Lower leg skin (tissue), 3 donors: ENCODE data around the gene RBM47.

Experiments
- CTCF ChIP-seq, 3 donors: fragments of 450-650 bp; IDR thresholded peaks; one replicate each; pipeline ENCODE4 v1.5.1; 2016; ENCODE audit warnings: antibody characterized with exemption in 3 of 3, mild to moderate bottlenecking in 3 of 3, moderate library complexity in 2 of 3
- POLR2A ChIP-seq, 2 donors: fragments of 450-650 bp; IDR thresholded peaks; one replicate each; pipeline ENCODE4 v1.6.1; 2016 to 2017; ENCODE audit warnings: antibody characterized with exemption in 2 of 2, mild to moderate bottlenecking in 1 of 2, moderate library complexity in 1 of 2

- TF ChIP-seq CTCF (IDR thresholded peaks at IDR 0.05) (no peak), POLR2A (IDR thresholded peaks at IDR 0.05) (no peak)
Observed at GRCh38 chr4:40552536-40552935, 77.1 kb downstream of the RBM47 start.
